ENCODE results near the gene STK32B.

STK32B gene

DNA sequence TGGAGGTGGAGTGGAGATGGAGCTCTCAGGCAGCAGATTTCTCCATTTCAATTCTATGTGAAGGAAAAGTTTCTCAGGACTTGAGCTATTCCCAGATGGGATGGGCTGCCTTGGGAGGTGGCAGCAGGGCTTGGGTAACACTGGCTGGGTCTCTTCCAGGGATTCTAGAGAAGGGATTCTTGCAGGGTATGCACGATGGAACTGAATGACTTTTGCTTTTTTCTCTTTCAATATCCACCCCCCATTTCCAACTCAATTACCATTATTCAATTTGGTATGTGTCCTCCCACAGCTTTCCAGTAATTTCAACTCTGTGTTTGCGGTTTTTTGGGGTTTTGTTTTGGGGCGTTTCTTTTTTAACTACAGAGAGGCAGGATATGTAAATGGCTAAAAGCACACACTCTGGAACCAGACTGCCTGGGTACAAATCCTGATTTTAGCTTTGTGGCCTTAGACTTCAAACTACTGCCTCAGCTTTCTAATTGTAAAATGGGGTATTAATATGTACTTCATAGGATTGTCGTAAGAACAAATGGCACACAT lies 428.3 kb downstream of the STK32B start:
- DNase-seq, result no peak

DNA sequence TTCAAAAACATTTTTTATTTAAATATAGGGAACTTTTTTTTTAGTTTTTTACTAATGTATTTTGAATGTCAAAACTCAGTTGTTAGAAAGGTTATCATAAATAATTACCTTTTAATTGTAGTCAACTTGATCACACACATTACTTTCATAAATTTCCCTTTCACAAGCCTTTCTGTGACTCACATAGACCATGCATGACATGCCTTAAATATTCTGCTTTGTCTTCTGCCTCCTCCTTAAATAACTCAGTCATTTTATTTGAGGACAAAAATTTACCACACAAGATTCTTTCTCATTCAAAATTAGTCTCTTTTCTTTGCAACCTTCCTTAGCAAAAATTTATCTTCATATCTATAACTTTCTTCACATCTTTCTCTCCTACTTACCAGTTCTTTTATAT lies 437.1 kb downstream of the STK32B start:
- DNase-seq, result no peak

DNA sequence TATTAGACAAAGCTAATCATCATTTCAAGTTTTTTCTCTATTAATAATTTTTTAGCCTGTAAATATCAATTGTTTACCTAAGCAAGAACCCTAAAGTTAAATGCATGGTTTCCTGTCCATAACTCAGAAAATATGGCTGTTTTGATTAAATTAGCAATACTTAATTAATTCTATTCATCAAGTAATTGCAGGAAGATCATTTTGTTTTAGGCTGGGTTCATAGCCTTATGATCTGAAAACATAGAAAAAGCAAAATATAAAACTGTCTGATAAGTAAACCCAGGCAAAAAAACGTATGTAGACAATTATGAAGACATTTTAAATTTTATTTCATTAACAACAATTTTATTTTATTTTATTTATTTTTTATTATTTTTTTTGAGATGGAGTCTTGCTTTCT lies 438.0 kb downstream of the STK32B start:
- DNase-seq, result no peak

DNA sequence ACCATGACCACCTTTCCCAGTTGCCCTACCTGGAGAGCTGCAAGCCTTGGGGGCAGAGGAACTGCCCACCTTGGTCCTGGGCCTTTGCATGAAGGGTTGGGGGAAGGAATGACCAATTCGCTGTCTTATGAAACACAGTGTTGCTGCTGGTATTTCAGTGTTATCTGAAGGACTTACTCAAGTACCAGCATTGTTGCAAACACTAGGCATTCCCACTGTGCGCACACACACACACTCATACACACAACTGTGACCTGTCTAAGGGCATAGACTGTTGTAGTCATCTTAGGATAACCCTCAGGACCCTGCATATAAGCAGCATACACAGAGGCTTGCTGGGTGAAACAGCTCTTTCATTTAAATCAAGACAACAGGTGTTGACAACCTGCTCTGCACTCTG lies 446.2 kb downstream of the STK32B start:
- DNase-seq, result no peak

DNA sequence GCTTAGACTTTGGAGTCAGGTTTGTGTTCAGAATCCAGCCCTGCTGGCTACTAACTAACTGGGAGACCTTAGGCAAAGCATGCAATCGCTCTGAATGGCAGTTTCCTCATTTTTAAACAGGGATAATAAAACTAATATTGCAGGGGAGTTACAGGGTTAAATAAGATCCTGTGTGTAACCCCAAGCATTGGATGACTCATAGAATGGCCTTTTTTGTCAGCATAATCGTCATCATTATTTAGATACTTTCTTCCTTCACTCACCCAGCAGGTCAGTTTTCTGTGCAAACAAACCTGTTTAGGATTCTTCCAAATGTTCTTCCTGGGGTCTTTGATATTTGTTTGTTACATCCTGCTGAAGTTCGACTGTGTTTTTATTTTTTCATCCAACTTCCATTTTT lies 448.9 kb downstream of the STK32B start:
- DNase-seq, result no peak

DNA sequence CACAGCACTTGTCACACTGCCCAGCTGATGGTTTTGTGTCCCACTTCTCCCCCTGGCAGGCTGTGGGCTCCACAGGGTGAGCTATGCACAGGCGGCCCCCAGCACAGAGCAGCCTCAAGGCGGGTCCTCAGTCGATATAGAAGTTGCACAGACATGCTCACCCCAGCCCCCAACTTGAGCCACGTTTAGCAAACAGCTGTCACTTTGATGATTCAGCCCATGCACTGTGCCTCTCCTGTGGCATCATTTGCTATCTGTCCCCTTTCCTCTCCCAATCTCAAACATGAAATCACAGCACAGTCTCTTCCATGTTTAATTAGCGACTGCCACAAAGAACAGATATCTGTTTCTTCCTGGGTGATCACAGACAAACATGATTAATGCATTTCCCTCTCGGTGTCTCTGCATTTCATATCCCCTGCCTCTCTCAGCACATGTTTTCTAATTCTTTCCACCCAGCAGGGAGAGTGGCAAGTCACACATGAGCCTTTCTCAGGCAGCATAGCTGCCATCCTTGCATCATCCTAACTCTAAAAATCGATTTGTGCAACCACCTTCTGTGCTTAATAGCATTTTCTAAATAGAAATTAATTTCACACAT lies 452.2 kb downstream of the STK32B start:
- no peak for DNase-seq

DNA sequence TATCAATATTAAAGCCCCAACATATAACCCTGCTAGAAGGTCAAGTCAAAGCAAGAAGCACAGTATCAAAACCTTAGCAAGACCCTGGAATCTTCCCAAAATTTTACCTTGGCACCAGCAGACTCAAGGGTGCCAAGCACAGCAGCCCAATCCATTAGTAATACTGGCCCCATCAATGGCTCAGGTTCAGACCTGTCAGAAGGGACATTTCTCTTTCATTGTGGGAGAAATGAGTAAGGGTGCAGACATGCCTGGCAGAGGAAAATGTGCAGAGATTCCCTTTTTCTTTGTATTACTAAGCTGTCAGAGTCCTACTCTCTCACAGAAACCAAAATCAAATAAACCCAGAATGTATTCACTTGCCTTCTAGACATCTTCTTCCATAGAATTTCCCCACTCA lies 453.2 kb downstream of the STK32B start:
- no peak for DNase-seq

DNA sequence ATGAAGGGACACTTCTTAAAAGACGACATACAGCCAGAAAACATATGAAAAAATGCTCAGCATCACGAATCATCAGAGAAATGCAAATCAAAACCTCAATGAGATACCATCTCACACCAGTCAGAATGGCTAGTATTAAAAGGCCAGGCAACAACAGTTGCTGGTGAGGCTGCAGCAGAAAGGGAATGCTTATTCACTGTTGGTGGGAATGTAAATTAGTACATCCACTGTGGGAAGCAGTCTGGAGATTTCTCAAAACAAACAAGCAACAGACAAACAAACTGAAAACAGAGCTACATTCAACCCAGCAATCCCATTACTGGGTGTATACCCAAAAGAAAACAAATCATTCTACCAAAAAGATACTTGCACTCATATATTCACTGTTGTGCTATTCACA lies 459.2 kb downstream of the STK32B start:
- DNase-seq, result no peak

DNA sequence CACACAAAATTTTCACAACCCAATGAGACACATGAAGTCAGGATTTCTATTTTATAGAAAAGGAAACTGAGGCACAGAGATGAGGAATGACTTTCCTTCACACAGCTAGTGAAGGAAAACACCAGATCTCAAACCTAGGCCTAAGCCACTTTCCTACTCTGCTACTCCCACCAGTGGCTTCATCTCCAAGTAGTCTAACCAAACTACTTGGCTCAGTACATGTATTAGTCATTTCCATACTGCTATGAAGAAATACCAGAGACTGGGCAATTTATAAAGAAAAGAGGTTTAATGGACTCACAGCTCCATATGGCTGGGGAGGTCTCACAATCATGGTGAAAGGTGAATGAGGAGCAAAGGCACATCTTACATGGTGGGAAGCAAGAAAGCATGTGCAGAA lies 460.5 kb downstream of the STK32B start:
- DNase-seq, result no peak

DNA sequence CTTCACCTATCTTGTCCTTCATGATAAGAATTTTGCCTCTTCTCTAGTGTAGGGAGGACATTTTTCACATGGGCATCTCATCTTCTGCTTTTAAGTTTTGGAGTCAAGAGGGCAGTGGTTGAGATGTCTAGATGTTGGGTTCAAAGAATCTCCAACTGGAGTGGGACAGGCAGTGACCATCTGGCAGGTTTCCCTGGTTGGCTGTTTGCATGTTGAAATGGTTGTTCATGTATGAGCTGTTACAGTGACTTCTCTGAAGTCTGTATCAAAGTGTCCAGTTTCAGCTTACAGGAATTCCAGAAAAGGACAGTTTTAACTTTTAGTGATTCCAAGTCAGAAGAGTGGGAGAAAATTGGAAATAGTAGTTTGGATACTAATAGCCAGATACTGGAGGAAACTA lies 464.4 kb downstream of the STK32B start:
- no peak for DNase-seq

DNA sequence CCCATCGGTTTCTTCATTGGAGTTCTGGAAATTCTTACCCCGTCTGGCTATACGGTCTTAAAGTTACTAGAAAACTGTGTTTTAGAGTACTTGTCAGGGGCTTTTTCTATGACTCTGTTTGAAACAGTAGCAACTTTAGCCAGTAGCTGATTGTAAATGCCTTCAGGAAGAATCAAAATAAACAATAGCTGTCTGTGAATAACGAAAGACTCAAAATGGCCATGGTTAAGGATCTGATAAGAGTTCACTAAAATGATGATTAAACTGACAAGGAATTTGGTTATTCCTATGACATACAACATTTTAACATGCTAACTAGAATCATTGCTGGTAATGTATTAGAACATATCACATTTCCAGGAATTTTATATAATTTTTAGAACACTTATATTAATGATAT lies 466.1 kb downstream of the STK32B start:
- no peak for DNase-seq

DNA sequence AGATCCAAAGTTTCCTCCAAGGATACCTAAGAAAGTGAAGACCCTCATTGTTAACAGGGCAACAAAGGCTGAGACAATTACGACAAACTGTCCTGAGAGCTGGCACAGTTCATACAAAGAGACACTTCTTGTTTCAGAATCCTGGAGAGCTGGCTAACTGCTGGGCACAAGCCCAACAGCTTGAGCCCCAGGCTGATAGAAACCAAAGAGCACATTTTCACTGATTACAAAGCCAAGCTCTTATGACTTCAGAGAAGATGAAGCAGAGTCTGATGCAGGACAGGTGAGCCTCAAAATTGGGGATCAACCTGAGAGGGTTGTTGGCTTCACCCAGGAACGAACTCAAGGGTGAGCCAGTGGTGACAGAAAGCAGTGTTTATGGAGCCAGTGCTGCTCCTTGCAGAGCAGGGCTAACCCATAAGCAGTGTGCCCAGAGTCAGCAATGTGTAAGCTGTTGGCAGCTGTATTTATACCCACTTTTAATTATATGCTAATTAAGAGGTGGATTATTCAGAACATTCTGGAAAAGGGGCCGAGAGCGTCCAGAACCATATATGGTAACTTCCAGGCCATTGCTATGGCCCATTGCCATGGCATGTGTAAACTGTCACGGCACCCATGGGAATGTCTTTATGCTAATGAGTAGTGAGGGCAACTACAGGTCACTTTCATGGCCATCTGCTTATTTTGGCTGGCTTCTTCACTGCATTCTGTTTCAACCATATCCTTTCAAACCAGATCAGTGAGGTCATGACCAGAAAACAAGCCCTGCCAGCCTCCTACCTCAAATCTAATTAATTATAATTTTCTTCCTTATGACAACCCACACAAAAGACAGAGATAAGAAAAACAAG lies 473.4 kb downstream of the STK32B start:
- DNase-seq, result no peak

DNA sequence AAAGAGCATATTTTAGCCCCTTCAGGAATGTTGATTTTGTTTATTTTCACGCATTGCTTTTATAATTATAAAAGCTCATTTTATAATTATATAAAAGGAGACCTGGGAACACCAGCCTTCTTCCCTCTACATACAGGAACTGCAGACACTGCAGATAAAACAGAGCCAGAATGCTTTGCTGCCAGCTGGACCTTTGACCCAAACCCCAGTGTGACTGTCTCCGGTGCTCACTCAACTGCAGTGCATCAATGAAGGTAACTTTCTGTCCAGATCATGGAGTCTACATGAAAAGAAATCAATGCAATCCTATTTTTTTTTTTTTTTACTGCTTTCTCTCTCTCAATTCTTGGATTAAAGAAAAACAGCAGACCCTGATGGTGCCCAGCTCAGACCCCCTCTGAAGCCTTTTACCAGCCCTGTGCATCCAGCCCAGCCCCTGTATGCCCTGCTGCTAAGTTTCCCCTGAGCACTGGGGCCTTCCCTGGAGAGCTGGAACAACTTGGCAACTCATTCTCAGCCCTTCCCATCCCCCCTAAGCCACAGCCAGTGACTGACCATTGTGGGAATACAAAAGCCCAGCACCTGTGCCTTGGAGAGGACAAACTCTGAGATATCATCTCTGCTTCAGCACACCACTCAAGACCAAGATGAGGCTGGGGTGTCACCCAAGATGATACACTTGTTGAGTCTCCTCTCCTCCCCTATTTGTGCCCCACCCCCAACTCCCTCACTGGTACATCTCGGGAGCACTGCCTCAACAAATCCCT lies 475.0 kb downstream of the STK32B start:
- no peak for DNase-seq

DNA sequence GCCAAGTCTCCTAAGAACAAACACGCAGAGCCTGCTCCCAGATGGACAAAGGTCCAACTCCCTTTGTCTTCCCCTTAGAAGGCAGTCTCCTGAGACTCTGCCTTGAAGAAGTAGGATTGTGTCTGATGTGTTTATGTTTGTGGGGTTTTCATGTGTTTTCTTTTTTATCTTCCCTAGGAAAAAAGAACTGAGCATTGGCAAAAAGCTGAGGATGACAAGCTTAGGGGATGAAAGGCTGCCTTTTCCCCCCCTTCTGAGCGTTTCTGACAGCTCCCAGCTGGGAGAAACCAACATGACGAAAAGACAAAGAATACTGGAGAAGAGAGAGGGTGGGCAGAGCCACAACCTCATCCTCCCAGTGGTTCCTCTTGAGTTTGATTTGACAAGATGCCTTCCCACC lies 475.9 kb downstream of the STK32B start:
- no peak for DNase-seq

DNA sequence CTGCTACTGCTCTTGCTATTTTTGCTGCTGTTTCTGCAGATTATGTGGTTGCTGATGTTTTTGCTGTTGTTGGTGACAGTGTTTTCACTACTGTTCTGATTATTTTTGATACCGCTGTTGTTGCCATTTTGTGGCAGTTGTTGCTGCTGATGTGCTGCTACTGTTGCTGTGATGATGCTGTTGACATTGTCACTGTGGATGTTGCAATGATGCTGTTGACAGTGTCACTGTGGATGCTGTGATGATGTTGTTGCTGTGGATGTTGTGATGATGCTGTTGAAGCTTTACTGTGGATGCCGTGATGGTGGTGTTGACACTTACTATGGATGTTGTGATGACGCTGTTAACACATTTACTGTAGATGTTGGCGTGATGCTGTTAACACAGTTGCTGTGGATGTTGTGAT lies 476.8 kb downstream of the STK32B start:
- no peak for DNase-seq

DNA sequence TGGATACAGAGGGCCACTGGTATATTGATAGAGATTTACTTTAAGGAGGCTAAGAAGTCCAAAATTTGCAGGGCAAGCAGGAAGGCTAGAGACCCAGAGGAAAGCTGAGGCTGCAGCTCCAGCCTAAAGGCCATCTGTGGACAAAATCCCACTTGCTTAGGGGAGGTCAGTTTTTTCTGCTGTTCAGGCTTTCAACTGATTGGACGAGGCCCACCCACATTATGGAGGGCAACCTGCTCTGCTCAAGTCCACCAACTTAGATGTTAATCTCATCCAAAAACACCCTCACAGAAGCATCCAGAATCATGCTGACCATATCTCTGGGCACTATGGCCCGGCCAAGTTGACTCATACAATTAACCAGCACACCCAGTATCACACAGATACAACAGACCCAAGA lies 480.8 kb downstream of the STK32B start:
- DNase-seq, result no peak

DNA sequence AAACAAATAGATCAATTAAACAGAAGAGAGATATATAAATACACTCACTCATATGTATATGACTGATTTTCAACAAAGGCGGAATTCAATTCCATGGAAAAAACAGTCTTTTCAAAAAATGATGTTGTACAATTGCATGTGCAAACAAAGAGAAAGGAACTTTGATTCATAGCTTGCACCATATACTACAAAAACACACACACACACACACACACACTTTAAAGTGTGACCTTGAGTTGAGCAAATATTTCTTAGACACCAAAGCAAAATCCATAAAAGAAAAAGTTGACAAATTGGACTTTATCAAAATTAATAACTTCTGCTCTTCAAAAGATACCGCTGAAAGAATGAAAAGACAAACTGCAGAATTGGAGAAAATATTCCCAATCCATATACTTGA lies 488.3 kb downstream of the STK32B start:
- DNase-seq, result no peak

DNA sequence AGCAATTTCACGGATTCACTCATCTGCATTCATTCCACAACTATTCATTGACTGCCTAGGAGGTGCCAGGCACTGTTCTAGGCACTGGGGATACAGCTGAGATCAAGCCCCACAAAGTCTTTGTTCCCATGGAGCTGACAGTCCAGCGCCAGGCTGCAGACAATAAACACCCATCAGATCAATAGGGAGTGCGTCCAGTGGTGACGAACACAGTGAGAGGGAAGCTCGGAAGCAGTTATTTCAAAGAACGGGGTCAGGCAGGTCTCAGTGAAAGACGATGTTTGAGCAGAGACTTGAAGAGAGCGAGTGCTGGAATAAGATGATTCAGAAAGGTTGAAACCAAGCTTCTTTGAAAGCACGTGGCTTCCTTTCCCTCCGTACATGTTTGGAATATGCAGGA lies 489.9 kb downstream of the STK32B start:
- DNase-seq, result no peak

DNA sequence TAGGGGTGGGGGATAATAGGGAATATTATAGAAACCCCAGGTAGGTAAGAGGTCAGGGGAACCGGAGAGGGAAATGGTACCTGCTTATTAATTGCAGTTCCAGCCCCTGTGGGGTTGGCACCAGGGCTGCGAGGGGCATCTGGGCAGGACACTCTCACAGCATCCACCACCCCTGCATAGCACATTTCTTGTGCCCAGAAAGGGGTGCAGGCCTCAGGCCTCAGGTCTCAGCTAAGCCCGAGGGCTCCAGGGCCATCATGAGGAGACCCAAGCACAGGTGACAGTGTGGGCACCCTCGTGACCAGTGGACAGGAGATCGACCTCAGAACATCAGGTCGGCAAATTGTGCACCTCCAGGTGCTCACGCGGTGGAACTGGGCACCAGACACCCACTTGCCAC lies 492.4 kb downstream of the STK32B start:
- DNase-seq, result no peak

DNA sequence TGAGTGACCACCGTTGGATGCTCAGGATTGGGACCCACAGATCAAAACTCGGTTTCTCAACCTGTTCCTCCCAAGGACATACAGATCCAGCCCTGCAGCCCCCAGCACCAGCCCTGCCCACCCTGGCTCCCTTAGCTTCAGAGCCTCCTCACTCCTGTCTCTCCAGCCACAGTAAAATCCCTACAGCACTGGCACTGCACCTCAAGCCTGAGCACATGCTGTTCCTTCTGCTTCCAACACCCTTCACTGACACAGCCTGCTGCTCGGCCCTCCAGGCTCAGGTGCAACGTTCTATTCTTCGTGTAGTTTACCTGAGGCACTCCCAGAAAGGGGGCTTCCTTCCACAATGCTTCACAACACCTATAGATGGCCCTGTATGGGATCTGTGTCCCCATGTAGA lies 493.5 kb downstream of the STK32B start:
- no peak for DNase-seq

DNA sequence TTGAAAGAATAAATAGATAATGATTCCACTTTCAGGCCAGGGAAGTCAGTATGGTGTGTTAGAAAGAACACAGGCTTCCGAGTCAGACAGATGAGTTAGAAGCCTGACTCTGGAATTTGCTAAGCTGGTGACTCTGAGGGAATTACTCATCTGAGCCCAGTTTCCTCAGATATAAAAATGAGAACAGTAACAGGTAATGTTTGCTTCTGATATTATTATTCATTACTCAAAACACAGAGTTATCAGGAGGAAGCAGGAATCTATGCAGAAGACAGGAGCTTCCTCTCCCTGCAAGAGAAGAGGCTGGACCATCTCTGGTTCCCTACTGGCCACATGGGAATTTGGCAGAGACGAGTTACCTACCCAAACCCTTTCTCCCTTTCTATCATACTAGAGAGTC lies 494.0 kb downstream of the STK32B start:
- DNase-seq, result no peak

DNA sequence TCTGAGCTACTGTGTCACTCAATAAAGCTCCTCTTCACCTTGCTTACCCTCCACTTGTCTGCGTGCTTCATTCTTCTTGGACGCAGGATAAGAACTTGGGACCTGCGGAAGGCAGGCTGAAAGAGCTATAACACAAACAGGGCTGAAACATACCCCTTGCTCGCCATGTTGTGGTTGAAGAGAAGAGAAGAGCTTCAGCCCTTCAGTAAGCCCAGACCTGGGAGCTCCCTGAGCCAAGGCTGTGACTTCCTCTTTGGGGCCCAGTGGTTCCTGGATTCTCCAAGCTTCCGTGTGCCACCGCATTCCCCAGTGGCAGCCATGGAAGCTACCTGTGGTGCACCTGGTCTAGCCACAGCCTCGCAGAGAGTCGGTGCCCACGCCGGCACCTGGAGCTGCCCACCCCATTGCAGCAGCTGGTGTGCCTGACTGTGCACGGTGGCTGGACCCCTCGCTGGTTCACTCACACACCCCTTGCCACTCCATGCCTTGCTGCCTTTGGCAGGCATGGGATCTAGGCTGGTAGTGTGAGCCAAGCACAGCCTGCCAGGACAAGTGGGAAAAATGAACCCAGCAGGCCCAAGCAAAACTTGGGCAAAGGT lies 496.5 kb downstream of the STK32B start:
- no peak for DNase-seq

All from NCI-H187 (cell line).